T-helper 1 cell (primary cell): ENCODE results near the gene TCL1B.
"Not testable (repeated sequence)": the region's sequence is repeated elsewhere in the genome, so short reads cannot be mapped to it uniquely, and the experiment has no call there.

Experiments used
- DNase-seq, 5 donors: peaks; one replicate each; pipeline ENCODE4 v3.0.0-alpha.2; 2012 to 2020

The TCL1B gene

DNA sequence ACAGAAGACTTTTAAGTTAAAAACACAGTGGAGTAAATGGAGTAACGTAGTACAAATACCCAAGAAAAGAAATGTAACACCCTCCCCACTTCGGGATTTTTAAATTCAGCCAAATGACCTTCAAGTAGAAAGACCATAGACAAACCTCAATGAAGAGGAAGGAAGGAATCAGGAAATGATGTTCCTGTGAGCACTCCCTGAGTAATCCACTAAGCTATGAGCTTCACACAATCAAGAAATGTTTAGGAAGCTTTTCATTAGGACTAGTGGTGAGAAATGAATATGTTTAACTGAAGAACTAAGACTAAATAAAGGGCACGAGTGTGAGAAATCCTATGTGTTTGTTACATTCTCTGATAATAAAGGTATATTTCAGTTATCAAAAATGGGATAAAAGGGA lies 17.6 kb downstream of the TCL1B start:
- DNase-seq = no peak

DNA sequence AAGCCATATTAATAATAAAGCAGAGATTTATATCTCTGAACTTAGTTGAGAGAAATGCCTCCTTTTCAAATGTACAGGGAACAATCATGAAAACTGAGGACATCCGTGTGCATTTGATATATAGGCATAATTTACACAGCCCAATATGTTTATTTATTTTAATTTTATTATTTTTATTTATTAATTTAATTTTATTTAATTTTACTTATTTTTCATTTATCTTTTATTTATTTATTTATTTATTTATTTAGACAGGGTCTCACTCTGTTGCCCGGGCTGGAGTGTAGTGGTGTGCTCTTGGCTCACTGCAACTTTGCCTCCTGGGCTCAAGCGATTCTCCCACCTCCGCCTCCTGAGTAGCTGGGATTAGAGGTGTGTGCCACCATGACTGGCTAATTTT lies 19.3 kb downstream of the TCL1B start:
- DNase-seq = no peak

- DNase-seq = no peak
Observed at GRCh38 chr14:95707327-95707726, 21.1 kb downstream of the TCL1B start.

- no peak for DNase-seq
Observed at GRCh38 chr14:95710106-95710505, 23.9 kb downstream of the TCL1B start.

DNA sequence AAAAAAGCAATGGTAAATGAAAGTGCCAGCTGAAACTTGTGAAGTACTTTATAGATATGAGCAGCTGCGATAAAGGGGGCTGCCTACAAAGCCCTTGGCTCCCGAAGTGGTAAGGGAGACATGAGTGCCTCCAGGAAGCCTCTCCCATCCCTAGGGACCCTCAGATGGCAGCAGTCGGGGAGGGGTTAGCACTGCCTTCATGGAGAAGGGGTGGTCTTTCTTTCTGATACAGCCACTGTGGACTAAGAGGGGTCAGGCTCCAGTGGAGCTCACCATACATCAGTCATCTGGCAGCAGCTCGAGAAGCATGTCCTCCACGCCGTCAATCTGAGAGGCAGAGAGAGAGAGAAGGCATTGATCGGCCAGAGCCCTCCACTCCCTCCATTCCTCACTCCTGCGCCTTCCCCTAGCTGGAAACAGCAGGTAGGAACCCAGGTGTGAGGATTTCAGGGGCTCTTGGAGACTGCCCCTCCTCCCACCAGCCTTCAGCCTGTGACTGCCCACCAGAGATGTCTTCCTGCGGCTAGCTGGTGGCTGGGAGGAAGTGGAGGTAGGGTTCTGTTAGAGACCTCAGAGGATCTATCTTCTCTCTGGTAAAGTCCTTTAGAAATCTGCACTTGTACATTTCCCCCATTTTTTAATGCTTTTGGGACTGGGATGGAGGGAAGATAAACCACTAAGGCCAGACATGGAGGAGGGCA lies 25.4 kb downstream of the TCL1B start:
- DNase-seq = no peak

DNA sequence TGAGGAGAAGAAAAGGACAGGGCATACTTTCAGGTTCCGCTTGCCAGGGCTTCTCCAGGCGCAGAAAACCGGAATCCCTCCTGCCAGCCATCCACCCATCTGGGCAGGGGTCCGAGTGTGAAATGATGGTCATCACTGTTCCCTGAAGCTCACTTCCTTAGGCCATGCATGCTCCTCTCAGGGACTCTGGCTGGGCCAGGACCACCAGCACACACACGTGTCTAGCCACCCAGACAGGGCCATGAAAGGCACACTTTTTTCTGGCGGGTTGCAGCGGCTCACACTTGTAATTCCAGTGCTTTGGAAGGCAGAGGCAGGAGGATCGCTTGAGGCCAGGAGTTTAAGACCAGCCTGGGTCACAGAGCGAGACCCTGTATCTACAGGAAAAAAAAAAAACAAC lies 26.2 kb downstream of the TCL1B start:
- DNase-seq = no peak

DNA sequence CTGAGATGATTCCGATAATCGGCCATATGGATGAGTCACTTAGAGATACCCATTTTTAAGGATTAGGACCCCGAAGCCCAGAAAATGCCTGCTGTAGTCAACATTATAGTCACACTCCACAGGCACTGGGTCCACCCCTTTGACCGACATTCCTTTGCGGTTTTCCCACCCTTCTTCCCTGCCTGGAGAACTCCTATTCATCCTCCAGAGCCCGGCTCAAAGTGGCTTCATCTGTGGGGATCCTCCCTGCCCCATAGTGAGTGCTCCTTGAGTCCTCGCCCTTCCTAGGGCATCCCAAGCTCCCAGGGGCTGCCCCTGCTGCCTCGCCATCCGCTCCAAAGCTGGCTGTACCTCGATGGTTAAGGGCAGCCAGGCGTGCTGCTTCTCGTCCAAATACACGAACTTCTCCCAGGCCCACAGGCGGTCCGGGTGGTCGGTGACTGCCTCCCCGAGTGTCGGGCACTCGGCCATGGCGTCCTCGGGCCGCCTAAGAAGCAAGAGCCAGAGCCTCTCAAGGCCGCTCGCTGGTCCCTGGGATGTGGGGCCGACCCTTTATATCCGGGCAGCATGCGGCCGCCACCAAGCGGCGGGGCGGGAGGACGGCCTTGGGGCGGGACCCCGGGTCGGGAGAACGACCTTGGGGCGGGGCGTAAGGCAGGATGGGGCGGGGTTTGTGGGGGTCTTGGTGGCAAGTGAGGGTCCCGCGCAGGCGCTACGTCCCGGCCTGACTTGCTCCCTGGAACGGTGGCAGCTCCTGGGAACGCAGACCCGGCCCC lies 27.6 kb downstream of the TCL1B start, which contains the start of gene TCL1A:
Gene TCL1A, minus strand, starts transcription at position 530 of the 776 bp plus-strand sequence. Its CDS starts 59 bp downstream, at position 471.
- no peak for DNase-seq

DNA sequence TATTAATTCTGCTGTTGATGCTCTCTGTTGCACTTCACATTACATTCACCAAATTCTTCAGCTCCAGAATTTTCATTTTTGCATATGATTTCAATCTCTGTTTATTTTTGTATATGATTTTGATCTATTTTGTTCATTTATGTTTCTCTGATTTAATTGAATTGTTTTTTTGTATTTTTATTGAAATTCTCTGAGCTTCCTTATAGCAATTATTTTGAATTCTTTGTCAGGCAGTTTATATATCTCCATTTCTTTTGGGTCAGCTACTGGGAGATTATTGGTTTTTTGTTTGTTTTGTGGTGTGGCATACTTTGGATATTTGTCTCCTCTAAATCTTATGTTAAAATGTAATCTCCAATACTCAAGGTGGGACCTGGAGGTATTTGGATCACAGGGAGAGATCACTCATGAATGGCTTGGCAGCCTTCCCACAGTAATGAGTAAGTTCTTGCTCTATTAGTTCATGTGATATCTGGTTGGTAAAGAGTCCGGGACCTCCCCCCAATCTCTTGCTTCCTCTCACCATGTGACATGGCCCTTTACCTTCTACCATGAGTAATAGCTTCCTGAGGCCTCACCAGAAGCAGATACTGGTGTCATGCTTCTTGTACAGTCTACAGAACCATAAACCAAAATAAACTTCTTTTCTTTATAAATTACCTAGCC lies 36.4 kb downstream of the TCL1B start:
- no peak for DNase-seq

DNA sequence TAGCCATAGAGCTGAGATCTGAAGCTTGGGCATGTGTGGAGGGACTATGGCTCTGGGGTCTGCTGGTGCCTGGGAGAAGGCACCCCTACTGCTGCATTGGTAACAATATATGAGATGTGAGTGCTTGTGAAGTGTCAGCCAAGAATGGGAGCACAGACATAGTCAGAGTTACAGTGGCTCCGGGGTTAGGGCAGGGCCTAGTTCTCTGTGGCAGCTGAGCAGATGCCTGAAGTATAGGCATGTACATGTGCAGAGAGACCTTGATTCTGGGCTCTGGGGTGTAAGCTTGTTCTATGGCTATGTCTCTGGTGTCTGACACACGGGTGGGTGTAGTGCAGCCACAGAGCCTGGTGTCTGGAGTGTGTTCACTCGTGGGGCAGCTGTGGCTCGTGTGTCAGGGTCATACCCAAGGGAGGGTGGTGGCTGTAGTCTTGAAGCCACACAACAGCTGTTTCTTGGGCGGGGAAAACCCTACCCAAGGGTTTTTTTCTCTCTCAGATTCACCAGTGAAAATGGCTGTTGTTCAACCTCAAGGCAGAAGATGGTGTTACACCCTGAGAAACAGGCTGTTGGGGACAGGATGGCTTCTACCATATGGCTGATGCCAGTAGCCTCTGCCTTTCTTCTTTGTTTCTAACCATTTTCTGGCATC lies 39.6 kb downstream of the TCL1B start:
- no peak for DNase-seq

GRCh38 chr14:95727056-95727700 lies 41.0 kb downstream of the TCL1B start:
- DNase-seq = no peak

- not testable (repeated sequence) for DNase-seq
Observed at GRCh38 chr14:95729402-95730028, 43.3 kb downstream of the TCL1B start.

- no peak for DNase-seq
Observed at GRCh38 chr14:95730126-95730525, 43.9 kb downstream of the TCL1B start.

DNA sequence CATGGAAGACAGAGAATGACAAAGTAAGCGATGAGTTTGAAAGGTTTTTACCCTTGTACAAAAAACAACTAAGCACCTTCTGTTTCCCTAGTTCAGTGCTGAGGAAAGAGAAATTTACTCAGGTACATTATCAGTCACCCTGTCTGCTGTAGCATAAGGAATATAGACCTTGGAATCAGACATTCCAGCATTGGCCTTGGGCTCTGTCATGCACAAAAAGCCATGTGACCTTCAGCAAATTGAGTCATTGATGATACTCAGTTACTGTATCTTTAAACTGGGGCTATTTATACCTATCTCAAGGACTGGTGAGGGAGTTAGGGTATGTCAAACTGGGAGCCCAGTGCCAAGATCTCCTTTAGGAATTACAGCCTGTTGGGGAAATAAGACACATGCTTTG lies 47.0 kb downstream of the TCL1B start:
- no peak for DNase-seq

DNA sequence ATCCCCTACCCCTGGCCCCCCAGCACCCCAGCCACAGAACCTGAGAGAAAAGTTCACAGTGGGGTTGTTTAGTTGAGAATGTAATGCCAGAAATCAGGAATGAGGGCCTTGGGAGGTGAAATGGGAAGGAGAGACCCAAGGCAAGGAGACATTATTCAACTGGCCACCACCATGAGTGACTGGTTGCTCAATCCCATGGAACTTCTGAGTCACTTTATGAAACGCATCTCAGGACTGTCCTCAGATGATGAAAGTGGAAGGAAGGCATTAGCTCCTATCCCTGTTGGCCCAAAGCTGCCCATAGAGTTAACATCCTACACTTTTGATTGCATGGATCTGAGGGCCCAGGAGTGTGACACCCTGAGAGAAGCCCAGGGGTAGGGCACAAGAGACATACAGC lies 53.1 kb downstream of the TCL1B start:
- no peak for DNase-seq

GRCh38 chr14:95741038-95741490 lies 54.8 kb downstream of the TCL1B start:
- DNase-seq = no peak

- no peak for DNase-seq
Observed at GRCh38 chr14:95741781-95742180, 55.6 kb downstream of the TCL1B start.
